ENCODE results near the gene NAV3.

The NAV3 gene

DNA sequence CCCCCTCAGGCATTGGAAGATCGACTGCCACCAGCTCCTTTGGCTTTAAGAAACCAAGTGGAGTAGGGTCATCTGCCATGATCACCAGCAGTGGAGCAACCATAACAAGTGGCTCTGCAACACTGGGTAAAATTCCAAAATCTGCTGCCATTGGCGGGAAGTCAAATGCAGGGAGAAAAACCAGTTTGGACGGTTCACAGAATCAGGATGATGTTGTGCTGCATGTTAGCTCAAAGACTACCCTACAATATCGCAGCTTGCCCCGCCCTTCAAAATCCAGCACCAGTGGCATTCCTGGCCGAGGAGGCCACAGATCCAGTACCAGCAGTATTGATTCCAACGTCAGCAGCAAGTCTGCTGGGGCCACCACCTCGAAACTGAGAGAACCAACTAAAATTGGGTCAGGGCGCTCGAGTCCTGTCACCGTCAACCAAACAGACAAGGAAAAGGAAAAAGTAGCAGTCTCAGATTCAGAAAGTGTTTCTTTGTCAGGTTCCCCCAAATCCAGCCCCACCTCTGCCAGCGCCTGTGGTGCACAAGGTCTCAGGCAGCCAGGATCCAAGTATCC lies 288.7 kb downstream of the NAV3 start:
- DNase-seq (ENCODE audit: extremely low read depth, low read depth) = no peak
- TF ChIP-seq, protein P1, sequence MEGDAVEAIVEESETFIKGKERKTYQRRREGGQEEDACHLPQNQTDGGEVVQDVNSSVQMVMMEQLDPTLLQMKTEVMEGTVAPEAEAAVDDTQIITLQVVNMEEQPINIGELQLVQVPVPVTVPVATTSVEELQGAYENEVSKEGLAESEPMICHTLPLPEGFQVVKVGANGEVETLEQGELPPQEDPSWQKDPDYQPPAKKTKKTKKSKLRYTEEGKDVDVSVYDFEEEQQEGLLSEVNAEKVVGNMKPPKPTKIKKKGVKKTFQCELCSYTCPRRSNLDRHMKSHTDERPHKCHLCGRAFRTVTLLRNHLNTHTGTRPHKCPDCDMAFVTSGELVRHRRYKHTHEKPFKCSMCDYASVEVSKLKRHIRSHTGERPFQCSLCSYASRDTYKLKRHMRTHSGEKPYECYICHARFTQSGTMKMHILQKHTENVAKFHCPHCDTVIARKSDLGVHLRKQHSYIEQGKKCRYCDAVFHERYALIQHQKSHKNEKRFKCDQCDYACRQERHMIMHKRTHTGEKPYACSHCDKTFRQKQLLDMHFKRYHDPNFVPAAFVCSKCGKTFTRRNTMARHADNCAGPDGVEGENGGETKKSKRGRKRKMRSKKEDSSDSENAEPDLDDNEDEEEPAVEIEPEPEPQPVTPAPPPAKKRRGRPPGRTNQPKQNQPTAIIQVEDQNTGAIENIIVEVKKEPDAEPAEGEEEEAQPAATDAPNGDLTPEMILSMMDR (IDR thresholded peaks at IDR 0.05; ENCODE audit: low read depth, low read length) = no peak

DNA sequence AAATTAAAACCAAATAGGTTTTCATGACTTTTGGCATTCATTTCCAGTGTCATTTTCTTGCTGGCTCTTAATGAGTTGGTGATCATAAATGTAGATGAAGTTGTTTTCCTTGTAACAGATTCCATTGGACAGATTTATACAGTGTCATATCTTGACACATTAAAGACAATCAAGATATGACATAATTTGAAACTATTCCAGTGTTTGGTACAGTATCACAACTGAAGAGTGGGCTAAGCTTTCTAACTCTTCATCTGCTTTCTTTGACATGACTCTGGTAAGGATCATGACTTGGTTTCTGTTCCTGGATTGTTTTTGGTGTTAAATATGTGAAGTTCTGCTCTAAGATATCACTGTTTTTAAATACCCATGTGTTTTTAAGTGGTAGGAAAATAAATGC lies 289.6 kb downstream of the NAV3 start:
- DNase-seq (ENCODE audit: extremely low read depth, low read depth) = no peak

DNA sequence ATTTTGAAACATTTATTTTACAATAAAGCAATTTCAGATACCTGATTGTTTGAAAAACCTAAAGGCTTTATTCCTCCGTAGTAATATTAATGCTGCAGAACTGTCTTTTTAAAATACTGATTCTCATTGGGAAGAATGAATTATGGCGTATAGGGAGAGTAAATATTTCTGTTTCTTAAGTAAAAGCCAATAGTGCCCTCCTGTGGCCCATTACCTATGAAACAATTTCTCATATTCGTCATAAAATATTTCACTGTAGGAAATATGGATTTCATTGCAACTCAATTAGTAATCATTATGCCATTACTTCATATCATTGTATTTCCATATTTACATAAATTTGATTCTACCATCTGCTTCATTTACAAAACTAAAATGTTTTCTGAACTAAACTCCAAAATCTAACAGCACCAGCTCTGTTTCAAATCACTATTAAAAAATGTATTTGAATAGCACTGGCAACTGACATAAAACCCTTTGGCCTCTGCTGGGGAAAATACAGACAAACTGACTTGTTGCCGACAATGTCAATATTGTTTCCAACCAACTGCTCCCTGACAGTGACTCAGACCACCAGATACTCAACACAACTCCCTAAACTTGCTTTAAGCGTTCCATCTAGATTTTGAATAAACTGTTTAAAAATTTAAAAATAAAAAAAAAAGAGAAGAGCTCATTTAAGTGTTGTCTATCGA lies 290.3 kb downstream of the NAV3 start:
- peak; percentile 20 for DNase-seq (ENCODE audit: extremely low read depth, low read depth)
- TF ChIP-seq, protein P1 (IDR thresholded peaks at IDR 0.05; ENCODE audit: low read depth, low read length) = peak; percentile 29

More for the DNA sequence above, 289.6 kb downstream of the NAV3 start:
- TF ChIP-seq, protein P1 (IDR thresholded peaks at IDR 0.05; ENCODE audit: low read depth, low read length) = no peak

DNA sequence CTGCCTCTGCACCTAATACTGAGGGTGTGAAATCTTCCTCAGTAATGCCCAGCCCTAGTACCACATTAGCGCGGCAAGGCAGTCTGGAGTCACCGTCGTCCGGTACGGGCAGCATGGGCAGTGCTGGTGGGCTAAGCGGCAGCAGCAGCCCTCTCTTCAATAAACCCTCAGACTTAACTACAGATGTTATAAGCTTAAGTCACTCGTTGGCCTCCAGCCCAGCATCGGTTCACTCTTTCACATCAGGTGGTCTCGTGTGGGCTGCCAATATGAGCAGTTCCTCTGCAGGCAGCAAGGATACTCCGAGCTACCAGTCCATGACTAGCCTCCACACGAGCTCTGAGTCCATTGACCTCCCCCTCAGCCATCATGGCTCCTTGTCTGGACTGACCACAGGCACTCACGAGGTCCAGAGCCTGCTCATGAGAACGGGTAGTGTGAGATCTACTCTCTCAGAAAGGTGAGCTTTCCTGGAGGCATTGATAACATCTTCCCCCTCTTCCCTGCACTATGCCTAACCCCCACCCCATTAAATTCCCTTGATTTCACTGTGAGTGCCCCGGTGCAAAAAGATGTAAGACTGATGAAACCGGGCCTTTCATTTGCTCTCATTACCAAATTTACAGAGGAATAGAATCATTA lies 291.4 kb downstream of the NAV3 start:
- DNase-seq (ENCODE audit: extremely low read depth, low read depth) = no peak

DNA sequence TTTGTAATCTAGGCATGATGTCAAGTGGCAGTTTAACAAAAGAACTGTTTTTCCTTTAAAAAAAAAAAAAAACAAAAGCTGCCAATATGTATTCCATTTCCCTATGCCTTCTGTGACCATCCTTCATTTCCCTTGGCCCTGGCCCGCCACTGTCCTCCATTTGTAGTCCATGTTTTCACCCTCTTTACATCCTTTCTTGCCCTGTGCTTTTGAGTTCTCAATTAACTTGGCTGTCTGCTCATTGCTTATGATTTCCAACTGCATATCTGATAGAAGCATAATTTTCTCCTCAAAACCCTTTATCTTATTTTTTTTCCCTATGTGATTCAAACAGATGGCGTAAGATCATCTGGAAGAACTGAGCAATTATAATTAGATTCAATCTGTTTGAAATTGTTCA lies 297.5 kb downstream of the NAV3 start:
- TF ChIP-seq, protein P1 (IDR thresholded peaks at IDR 0.05; ENCODE audit: low read depth, low read length) = no peak
- DNase-seq (ENCODE audit: extremely low read depth, low read depth) = no peak

More for the DNA sequence above, 291.4 kb downstream of the NAV3 start:
- TF ChIP-seq, protein P1 (IDR thresholded peaks at IDR 0.05; ENCODE audit: low read depth, low read length) = no peak

DNA sequence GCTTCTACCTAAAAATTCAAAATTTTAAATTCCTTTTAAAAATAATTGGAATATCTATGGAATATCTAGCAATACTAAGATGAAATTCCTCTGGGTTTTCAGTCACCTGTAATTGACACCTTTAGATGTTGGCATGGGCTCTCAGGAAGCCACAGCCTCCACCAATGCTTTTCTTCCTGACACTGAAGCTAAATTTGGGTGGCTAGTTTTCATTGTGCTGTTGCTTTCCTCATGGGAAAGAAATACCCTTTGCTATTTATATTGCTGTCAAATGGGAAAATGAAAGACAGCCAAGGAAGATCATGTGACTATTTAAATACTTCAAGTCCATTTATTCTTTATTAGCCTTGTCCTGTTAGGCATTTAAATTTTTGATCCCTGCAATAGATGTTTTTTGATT lies 313.0 kb downstream of the NAV3 start:
- DNase-seq (ENCODE audit: extremely low read depth, low read depth) = no peak
- TF ChIP-seq, protein P1 (IDR thresholded peaks at IDR 0.05; ENCODE audit: low read depth, low read length) = no peak

DNA sequence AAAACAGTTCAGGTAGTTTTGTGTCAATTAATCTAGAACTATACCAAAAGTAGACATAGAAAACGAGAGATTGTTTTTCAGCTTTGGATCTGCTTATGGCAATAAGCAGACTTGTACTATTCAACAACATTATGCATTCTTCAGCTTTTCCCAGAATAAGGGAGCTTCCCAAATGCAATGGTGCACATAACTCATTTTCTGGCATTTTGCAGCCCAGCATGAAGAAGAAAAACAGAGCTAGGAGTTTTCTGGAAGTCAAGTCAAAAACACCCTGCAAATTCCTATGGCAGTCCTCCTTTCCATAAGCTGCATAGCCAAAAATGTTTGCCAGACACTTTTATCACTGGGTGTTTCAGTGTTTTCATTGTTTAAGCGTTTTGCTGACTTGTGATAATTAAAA lies 314.7 kb downstream of the NAV3 start:
- TF ChIP-seq, protein P1 (IDR thresholded peaks at IDR 0.05; ENCODE audit: low read depth, low read length) = no peak
- no peak for DNase-seq (ENCODE audit: extremely low read depth, low read depth)
